Endodermal cell (in vitro differentiated cells): ENCODE data around the gene ZSWIM8. TPM values are rescaled to one million over a fixed set of nuclear protein-coding genes. Genes with fewer than 3 reads are reported as not detected.

Experiments used
- DNase-seq: peaks from one replicate; pipeline ENCODE4 v3.0.0-alpha.2; 2017
- H3K27ac ChIP-seq: 2 replicates; pipeline ENCODE4 v1.5.1; 2013; ENCODE audit warnings: mild to moderate bottlenecking, low read depth, low read length, moderate library complexity
- H3K27me3 ChIP-seq: 2 replicates; pipeline ENCODE4 v1.6.1; 2013; ENCODE audit warnings: mild to moderate bottlenecking, low read length, moderate library complexity; ENCODE audit not compliant: insufficient read depth, control insufficient read depth, poor library complexity, severe bottlenecking
- H3K36me3 ChIP-seq: 2 replicates; pipeline ENCODE4 v1.7.0; 2013; ENCODE audit warnings: mild to moderate bottlenecking, low read length, moderate library complexity; ENCODE audit not compliant: control insufficient read depth, insufficient read depth
- H3K4me1 ChIP-seq: one replicate; pipeline ENCODE4 v1.7.0; 2013; ENCODE audit warnings: low read length; ENCODE audit not compliant: control insufficient read depth, insufficient read depth
- H3K4me3 ChIP-seq: 2 replicates; pipeline ENCODE4 v1.5.1; 2013; ENCODE audit warnings: mild to moderate bottlenecking, low read length, moderate library complexity
- H3K9ac ChIP-seq: 2 replicates; pipeline ENCODE4 v1.6.1; 2013; ENCODE audit warnings: mild to moderate bottlenecking, low read length, moderate library complexity; ENCODE audit not compliant: poor library complexity, severe bottlenecking; ENCODE audit errors: extremely low read depth
- H3K9me3 ChIP-seq: 2 replicates; pipeline ENCODE4 v1.6.1; 2013; ENCODE audit warnings: mild to moderate bottlenecking, low read length, moderate library complexity; ENCODE audit not compliant: control insufficient read depth
- H3K27ac Mint-ChIP-seq: 2 replicates; pipeline ENCODE4 v1.8.0; 2020; ENCODE audit warnings: mixed read lengths
- H3K27me3 Mint-ChIP-seq: 2 replicates; pipeline ENCODE4 v1.8.0; 2021; ENCODE audit warnings: mild to moderate bottlenecking, mixed read lengths; ENCODE audit not compliant: insufficient read depth
- H3K36me3 Mint-ChIP-seq: 2 replicates; pipeline ENCODE4 v1.8.0; 2020; ENCODE audit warnings: low read depth, mixed read lengths
- H3K4me1 Mint-ChIP-seq: 2 replicates; pipeline ENCODE4 v1.8.0; 2020; ENCODE audit warnings: mixed read lengths
- H3K4me3 Mint-ChIP-seq: 2 replicates; pipeline ENCODE4 v1.8.0; 2020; ENCODE audit warnings: mild to moderate bottlenecking, moderate library complexity, mixed read lengths
- H3K9me3 Mint-ChIP-seq: 2 replicates; pipeline ENCODE4 v1.8.0; 2020; ENCODE audit warnings: mild to moderate bottlenecking, mixed read lengths
- CTCF ChIP-seq: fragments of 200-600 bp; sonication (generic); conservative IDR thresholded peaks from 2 replicates; pipeline ENCODE4 v1.5.0; 2021; ENCODE audit warnings: antibody characterized with exemption, mild to moderate bottlenecking
- WGBS, 2 experiments: methylation state at CpG; one replicate each; pipeline versions ENCODE4 v1.1.5 to v1.1.7; 2013; ENCODE audit warnings: missing lambda C conversion rate in 2 of 2, mixed read lengths in 1 of 2; ENCODE audit not compliant: insufficient coverage in 1 of 2, insufficient read length in 1 of 2; 5-methylcytosine and 5-hydroxymethylcytosine counted together
- total RNA-seq, 2 donors: library from RNA; stranded (reverse); fragmentation: NEBNext Ultra II Directional in 1 of 2; extraction: Animal tissue kit (Norgen Biotek cat#: 25700) in 1 of 2; gene quantifications; 2 replicates in 1 of 2; 3 replicates in 1 of 2; pipeline ENCODE4 v1.2.1, GENCODE V29; 2021

ZSWIM8 gene
- total RNA-seq, 2 donors from 2014 or later: 75.9 to 79.8 TPM

GRCh38 chr10:73743327-73743904, 42.0 kb upstream of the ZSWIM8 start:
- Histone ChIP-seq H3K4me3 (peak overlapping the region; percentile 89), H3K27ac (peak overlapping the region; percentile 96), H3K36me3 (peaks cover 10% of the 10 kb centered on the region), H3K4me1 (peaks cover 9% of the 10 kb centered on the region), H3K27me3 (no peaks in the 10 kb centered on the region), H3K9ac (peak overlapping the region; percentile 94), H3K9me3 (no peaks in the 10 kb centered on the region)
- Mint-ChIP-seq H3K27ac (peak overlapping the region; percentile 100), H3K4me1 (peaks cover 33% of the 10 kb centered on the region), H3K4me3 (peak overlapping the region; percentile 89), H3K27me3 (no peaks in the 10 kb centered on the region), H3K9me3 (no peaks in the 10 kb centered on the region), H3K36me3 (peaks cover 12% of the 10 kb centered on the region)
- TF ChIP-seq CTCF: no peak
- peak; percentile 20 for DNase-seq
- WGBS, 2 experiments: 5 to 32% methylated on average over 3 to 6 of the region's 6 CpGs

GRCh38 chr10:73743905-73744663, 41.3 kb upstream of the ZSWIM8 start, which contains the start of gene SEC24C:
SEC24C (plus strand) TSS chr10:73744372; CDS start chr10:73746833, 2,461 bp downstream.
- TF ChIP-seq CTCF: no peak
- Histone ChIP-seq H3K9ac (peak within 1 kb of the TSS; percentile 94), H3K27me3 (no peaks in the 10 kb centered on the region), H3K27ac (peak within 1 kb of the TSS; percentile 96), H3K36me3 (peaks cover 14% of the 10 kb centered on the region), H3K9me3 (no peaks in the 10 kb centered on the region), H3K4me1 (peaks cover 9% of the 10 kb centered on the region), H3K4me3 (peak within 1 kb of the TSS; percentile 89)
- peaks cover 16% of the 10 kb centered on the region for H3K36me3 Mint-ChIP-seq
- H3K4me1 Mint-ChIP-seq: peaks cover 33% of the 10 kb centered on the region
- H3K27ac Mint-ChIP-seq: peak within 1 kb of the TSS; percentile 100
- H3K4me3 Mint-ChIP-seq: peak within 1 kb of the TSS; percentile 89
- no peaks in the 10 kb centered on the region for H3K27me3 Mint-ChIP-seq
- H3K9me3 Mint-ChIP-seq: no peaks in the 10 kb centered on the region
- peak; percentile 97 for DNase-seq
- WGBS, 2 experiments: 0 to 1% methylated on average over 26 to 36 of the region's 36 CpGs

GRCh38 chr10:73744664-73744975, 40.8 kb upstream of the ZSWIM8 start:
- Mint-ChIP-seq H3K27ac (peak overlapping the region; percentile 100), H3K4me3 (peak overlapping the region; percentile 89), H3K27me3 (no peaks in the 10 kb centered on the region), H3K36me3 (peaks cover 19% of the 10 kb centered on the region), H3K4me1 (peaks cover 33% of the 10 kb centered on the region), H3K9me3 (no peaks in the 10 kb centered on the region)
- no peak for TF ChIP-seq CTCF
- Histone ChIP-seq H3K27ac (peak overlapping the region; percentile 96), H3K36me3 (peaks cover 17% of the 10 kb centered on the region), H3K9me3 (no peaks in the 10 kb centered on the region), H3K4me3 (peak overlapping the region; percentile 89), H3K27me3 (no peaks in the 10 kb centered on the region), H3K4me1 (peaks cover 9% of the 10 kb centered on the region), H3K9ac (peak overlapping the region; percentile 94)
- DNase-seq: no peak
- WGBS, 2 experiments: 0% methylated on average over 6 to 10 of the region's 10 CpGs
